22Rv1 (cell line): Measurements from ENCODE around the gene SCML1.

Source experiments
- ZFX ChIP-seq: fragments of 450-650 bp; IDR thresholded peaks from 2 replicates; pipeline ENCODE4 v1.6.1; 2017; ENCODE audit warnings: antibody characterized with exemption, borderline replicate concordance
- TF ChIP-seq, protein P1 (sequence below): fragments of 450-650 bp; IDR thresholded peaks from 2 replicates; pipeline ENCODE4 v1.5.1; 2017; ENCODE audit warnings: mild to moderate bottlenecking

DNA sequence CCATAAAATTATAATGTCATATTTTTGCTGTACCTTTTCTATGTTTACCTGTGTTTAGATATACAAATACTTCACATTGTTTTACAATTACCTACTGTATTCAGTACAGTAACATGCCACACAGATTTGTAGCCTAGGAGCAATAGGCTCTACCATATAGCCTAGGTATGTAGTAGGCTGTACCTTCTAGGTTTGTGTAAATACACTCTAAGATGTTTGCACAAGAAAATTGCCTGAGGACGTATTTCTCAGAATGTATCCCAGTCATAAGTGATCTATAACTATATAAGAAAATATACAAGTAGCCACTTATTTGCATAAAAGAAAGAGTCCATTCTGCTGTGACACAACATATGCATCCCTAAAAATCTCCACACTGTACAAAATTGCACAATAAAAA is 36.3 kb upstream of the SCML1 start:
- TF ChIP-seq, protein P1, sequence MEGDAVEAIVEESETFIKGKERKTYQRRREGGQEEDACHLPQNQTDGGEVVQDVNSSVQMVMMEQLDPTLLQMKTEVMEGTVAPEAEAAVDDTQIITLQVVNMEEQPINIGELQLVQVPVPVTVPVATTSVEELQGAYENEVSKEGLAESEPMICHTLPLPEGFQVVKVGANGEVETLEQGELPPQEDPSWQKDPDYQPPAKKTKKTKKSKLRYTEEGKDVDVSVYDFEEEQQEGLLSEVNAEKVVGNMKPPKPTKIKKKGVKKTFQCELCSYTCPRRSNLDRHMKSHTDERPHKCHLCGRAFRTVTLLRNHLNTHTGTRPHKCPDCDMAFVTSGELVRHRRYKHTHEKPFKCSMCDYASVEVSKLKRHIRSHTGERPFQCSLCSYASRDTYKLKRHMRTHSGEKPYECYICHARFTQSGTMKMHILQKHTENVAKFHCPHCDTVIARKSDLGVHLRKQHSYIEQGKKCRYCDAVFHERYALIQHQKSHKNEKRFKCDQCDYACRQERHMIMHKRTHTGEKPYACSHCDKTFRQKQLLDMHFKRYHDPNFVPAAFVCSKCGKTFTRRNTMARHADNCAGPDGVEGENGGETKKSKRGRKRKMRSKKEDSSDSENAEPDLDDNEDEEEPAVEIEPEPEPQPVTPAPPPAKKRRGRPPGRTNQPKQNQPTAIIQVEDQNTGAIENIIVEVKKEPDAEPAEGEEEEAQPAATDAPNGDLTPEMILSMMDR = no peak
- no peak for TF ChIP-seq ZFX
